H9 (cell line): ENCODE data around the gene HRNR. TPM values are rescaled to one million over a fixed set of nuclear protein-coding genes. Genes with fewer than 3 reads are reported as not detected.

Source experiments
- DNase-seq: peaks from one replicate; pipeline ENCODE4 v3.0.0-alpha.2; 2017
- H2AFZ ChIP-seq: one replicate; pipeline ENCODE4 v1.6.1; 2013; ENCODE audit warnings: mild to moderate bottlenecking, low read length, control low read depth, moderate library complexity
- H2AK5ac ChIP-seq: 2 replicates; pipeline ENCODE4 v1.6.1; 2013; ENCODE audit warnings: low read length, control low read depth, mixed read lengths; ENCODE audit not compliant: insufficient read length
- H2BK120ac ChIP-seq: one replicate; pipeline ENCODE4 v1.6.1; 2013; ENCODE audit warnings: low read depth, mild to moderate bottlenecking, low read length, control low read depth, inconsistent platforms; ENCODE audit not compliant: poor library complexity, severe bottlenecking
- H2BK12ac ChIP-seq: 2 replicates; pipeline ENCODE4 v1.6.1; 2013; ENCODE audit warnings: low read length, control low read depth, mixed read lengths, low read depth; ENCODE audit not compliant: insufficient read length
- H2BK15ac ChIP-seq: 2 replicates; pipeline ENCODE4 v1.6.1; 2013; ENCODE audit warnings: low read depth, low read length, control low read depth
- H2BK20ac ChIP-seq: one replicate; pipeline ENCODE4 v1.6.1; 2013; ENCODE audit warnings: low read depth, mild to moderate bottlenecking, low read length, control low read depth, inconsistent platforms; ENCODE audit not compliant: poor library complexity, severe bottlenecking
- H2BK5ac ChIP-seq: 2 replicates; pipeline ENCODE4 v1.6.1; 2013; ENCODE audit warnings: low read length, control low read depth, mixed read lengths; ENCODE audit not compliant: insufficient read length
- H3K14ac ChIP-seq: 2 replicates; pipeline ENCODE4 v1.6.1; 2013; ENCODE audit warnings: low read length, control low read depth; ENCODE audit not compliant: insufficient read depth
- H3K18ac ChIP-seq: 2 replicates; pipeline ENCODE4 v1.6.1; 2013; ENCODE audit warnings: low read depth, mild to moderate bottlenecking, mixed read lengths, low read length, control low read depth; ENCODE audit not compliant: insufficient read length
- H3K23ac ChIP-seq: 2 replicates; pipeline ENCODE4 v1.6.1; 2013; ENCODE audit warnings: low read length, control low read depth, mixed read lengths, low read depth; ENCODE audit not compliant: insufficient read length
- H3K23me2 ChIP-seq: 2 replicates; pipeline ENCODE4 v1.6.1; 2013; ENCODE audit warnings: low read depth, mild to moderate bottlenecking, mixed read lengths, low read length, control low read depth; ENCODE audit not compliant: insufficient read length, poor library complexity, severe bottlenecking
- H3K27ac ChIP-seq: 2 replicates; pipeline ENCODE4 v1.5.1; 2013; ENCODE audit warnings: low read length, control low read depth, mixed read lengths, low read depth; ENCODE audit not compliant: insufficient read length
- H3K27me3 ChIP-seq: 2 replicates; pipeline ENCODE4 v1.6.1; 2013; ENCODE audit warnings: low read length, control low read depth, inconsistent platforms; ENCODE audit not compliant: insufficient read depth
- H3K4ac ChIP-seq: 2 replicates; pipeline ENCODE4 v1.6.1; 2013; ENCODE audit warnings: low read depth, mild to moderate bottlenecking, control low read depth, inconsistent platforms, low read length, moderate library complexity
- H3K4me1 ChIP-seq: 2 replicates; pipeline ENCODE4 v1.6.1; 2013; ENCODE audit warnings: low read length, control low read depth, inconsistent platforms; ENCODE audit not compliant: insufficient read depth
- H3K4me2 ChIP-seq: 2 replicates; pipeline ENCODE4 v1.6.1; 2013; ENCODE audit warnings: low read length, control low read depth, mixed read lengths; ENCODE audit not compliant: insufficient read length, insufficient read depth
- H3K56ac ChIP-seq: 2 replicates; pipeline ENCODE4 v1.6.1; 2013; ENCODE audit warnings: low read depth, mild to moderate bottlenecking, mixed read lengths, low read length, control low read depth; ENCODE audit not compliant: insufficient read length
- H3K79me1 ChIP-seq: 2 replicates; pipeline ENCODE4 v1.6.1; 2013; ENCODE audit warnings: low read depth, mild to moderate bottlenecking, moderate library complexity, low read length, control low read depth, inconsistent platforms; ENCODE audit not compliant: insufficient read depth, poor library complexity, severe bottlenecking
- H3K79me2 ChIP-seq: 2 replicates; pipeline ENCODE4 v1.6.1; 2013; ENCODE audit warnings: low read length, control low read depth, inconsistent platforms; ENCODE audit not compliant: insufficient read depth
- H3K9ac ChIP-seq: 2 replicates; pipeline ENCODE4 v1.6.1; 2013; ENCODE audit warnings: low read length, control low read depth, mixed read lengths; ENCODE audit not compliant: insufficient read length; ENCODE audit errors: extremely low read depth
- H3K9me3 ChIP-seq: one replicate; pipeline ENCODE4 v1.6.1; 2013; ENCODE audit warnings: low read depth, low read length, inconsistent platforms; ENCODE audit not compliant: control insufficient read depth
- H3T11ph ChIP-seq: one replicate; pipeline ENCODE4 v1.6.1; 2013; ENCODE audit warnings: mild to moderate bottlenecking, low read length, control low read depth, inconsistent platforms
- H4K20me1 ChIP-seq: one replicate; pipeline ENCODE4 v1.6.1; 2013; ENCODE audit not compliant: control insufficient read depth, insufficient read length, insufficient read depth
- H4K5ac ChIP-seq: 2 replicates; pipeline ENCODE4 v1.6.1; 2013; ENCODE audit warnings: low read depth, mild to moderate bottlenecking, mixed read lengths, low read length, control low read depth; ENCODE audit not compliant: insufficient read length
- H4K8ac ChIP-seq: replicated peaks from 2 replicates; pipeline ENCODE4 v1.6.1; 2013; ENCODE audit warnings: low read length, control low read depth, mixed read lengths, low read depth; ENCODE audit not compliant: insufficient read length
- H4K91ac ChIP-seq: 2 replicates; pipeline ENCODE4 v1.6.1; 2013; ENCODE audit warnings: low read depth, mild to moderate bottlenecking, moderate library complexity, mixed read lengths, low read length, control low read depth; ENCODE audit not compliant: insufficient read length
- H3K27ac Mint-ChIP-seq, 3 experiments: 2 replicates in 2 of 3; 3 replicates in 1 of 3; pipeline ENCODE4 v1.8.0; 2020 to 2021; ENCODE audit warnings: mixed read lengths in 3 of 3, mild to moderate bottlenecking in 1 of 3, moderate library complexity in 1 of 3
- H3K27me3 Mint-ChIP-seq: 2 replicates; pipeline ENCODE4 v1.8.0; 2021; ENCODE audit warnings: low read depth, mild to moderate bottlenecking, moderate library complexity, mixed read lengths
- H3K36me3 Mint-ChIP-seq, 3 experiments: 2 replicates in 2 of 3; 3 replicates in 1 of 3; pipeline ENCODE4 v1.8.0; 2020 to 2021; ENCODE audit warnings: low read depth in 3 of 3, mixed read lengths in 3 of 3; ENCODE audit not compliant: insufficient read depth in 1 of 3
- H3K4me1 Mint-ChIP-seq, 2 experiments: 2 replicates each; pipeline ENCODE4 v1.8.0; 2020; ENCODE audit warnings: mixed read lengths in 2 of 2
- H3K4me3 Mint-ChIP-seq, 2 experiments: 2 replicates in 1 of 2; 3 replicates in 1 of 2; pipeline ENCODE4 v1.8.0; 2020 to 2021; ENCODE audit warnings: mild to moderate bottlenecking in 2 of 2, mixed read lengths in 2 of 2, moderate library complexity in 1 of 2
- H3K9me3 Mint-ChIP-seq, 2 experiments: 2 replicates in 1 of 2; 3 replicates in 1 of 2; pipeline ENCODE4 v1.8.0; 2020; ENCODE audit warnings: mild to moderate bottlenecking in 2 of 2, mixed read lengths in 2 of 2, moderate library complexity in 1 of 2
- CTCF ChIP-seq: fragments of 200-600 bp; sonication (generic); conservative IDR thresholded peaks from 3 replicates; pipeline ENCODE4 v1.8.0; 2021; ENCODE audit warnings: antibody characterized with exemption, mild to moderate bottlenecking
- WGBS: extraction: QIAGEN DNeasy Blood & Tissue Kit; methylation state at CpG from one replicate; pipeline ENCODE4 v1.1.7; 2013; ENCODE audit warnings: missing lambda C conversion rate, low lambda C conversion rate, mixed read lengths; ENCODE audit not compliant: insufficient read length; ENCODE audit errors: extremely low coverage; 5-methylcytosine and 5-hydroxymethylcytosine counted together
- total RNA-seq: library from RNA; stranded (reverse); gene quantifications from 2 replicates; pipeline ENCODE4 v1.2.1, GENCODE V29; 2021

HRNR gene
- total RNA-seq, 1 experiment from 2014 or later = not detected

- Histone ChIP-seq H2BK5ac (no peak overlapping the region), H3K23ac (no peak overlapping the region), H3K9ac (no peak overlapping the region), H2AFZ (no peak overlapping the region), H3K4ac (no peak overlapping the region), H3K79me2 (no peaks in the 10 kb centered on the region), H3K23me2 (no peaks in the 10 kb centered on the region), H3K4me1 (no peaks in the 10 kb centered on the region), H3K79me1 (no peaks in the 10 kb centered on the region), H3K18ac (no peak overlapping the region), H3T11ph (no peak overlapping the region), H2BK15ac (no peak overlapping the region), H4K5ac (no peak overlapping the region), H4K8ac (no peak overlapping the region), H4K20me1 (no peaks in the 10 kb centered on the region), H2BK12ac (no peak overlapping the region), H3K9me3 (peaks cover 78% of the 10 kb centered on the region), H2AK5ac (no peak overlapping the region), H3K14ac (no peak overlapping the region), H3K56ac (no peak overlapping the region), H3K27ac (no peak overlapping the region), H4K91ac (no peak overlapping the region), H2BK120ac (no peak overlapping the region), H3K4me2 (no peak overlapping the region), H2BK20ac (no peak overlapping the region), H3K27me3 (no peaks in the 10 kb centered on the region)
- H3K4me3 Mint-ChIP-seq = no peak overlapping the region
- no peak for TF ChIP-seq CTCF
- H3K9me3 Mint-ChIP-seq = peaks cover 80 to 91% of the 10 kb centered on the region in 2 experiments
- H3K27ac Mint-ChIP-seq = no peak overlapping the region
- H3K36me3 Mint-ChIP-seq = peaks cover 0 to 33% (median 0%) of the 10 kb centered on the region in 3 experiments; a peak in 3 of 7 replicates
- H3K27me3 Mint-ChIP-seq = 0 out of 2 replicates have a peak, but pooled peaks cover 1% of the 10 kb centered on the region
- H3K4me1 Mint-ChIP-seq = no peaks in the 10 kb centered on the region
- no CpG with 5 or more reads among the region's 2 CpGs for WGBS
- no peak for DNase-seq
Measured at GRCh38 chr1:152164517-152165136, 59.4 kb downstream of the HRNR start.
